ENCODE measurements around the gene CCDC12.

DNA sequence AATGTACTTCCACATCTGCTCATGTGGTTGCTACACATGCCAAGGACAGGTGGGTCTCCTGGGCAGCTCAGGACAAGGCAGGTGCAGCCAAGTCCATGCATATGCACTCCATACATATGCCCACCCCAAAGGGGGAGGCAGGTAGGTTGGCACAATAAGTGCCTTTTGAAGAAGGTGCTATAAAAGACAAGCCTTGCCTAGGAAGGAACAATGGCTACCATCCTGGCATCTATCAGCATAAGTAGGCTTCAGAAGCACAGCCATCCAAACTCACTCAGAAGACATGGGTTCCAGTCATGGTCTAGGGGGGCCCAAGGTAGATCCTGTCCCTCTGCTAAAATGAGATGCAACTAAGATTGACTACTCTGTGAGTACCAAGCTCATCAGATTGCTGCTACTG, 37.5 kb upstream of the CCDC12 start:
- TF ChIP-seq, protein P1, sequence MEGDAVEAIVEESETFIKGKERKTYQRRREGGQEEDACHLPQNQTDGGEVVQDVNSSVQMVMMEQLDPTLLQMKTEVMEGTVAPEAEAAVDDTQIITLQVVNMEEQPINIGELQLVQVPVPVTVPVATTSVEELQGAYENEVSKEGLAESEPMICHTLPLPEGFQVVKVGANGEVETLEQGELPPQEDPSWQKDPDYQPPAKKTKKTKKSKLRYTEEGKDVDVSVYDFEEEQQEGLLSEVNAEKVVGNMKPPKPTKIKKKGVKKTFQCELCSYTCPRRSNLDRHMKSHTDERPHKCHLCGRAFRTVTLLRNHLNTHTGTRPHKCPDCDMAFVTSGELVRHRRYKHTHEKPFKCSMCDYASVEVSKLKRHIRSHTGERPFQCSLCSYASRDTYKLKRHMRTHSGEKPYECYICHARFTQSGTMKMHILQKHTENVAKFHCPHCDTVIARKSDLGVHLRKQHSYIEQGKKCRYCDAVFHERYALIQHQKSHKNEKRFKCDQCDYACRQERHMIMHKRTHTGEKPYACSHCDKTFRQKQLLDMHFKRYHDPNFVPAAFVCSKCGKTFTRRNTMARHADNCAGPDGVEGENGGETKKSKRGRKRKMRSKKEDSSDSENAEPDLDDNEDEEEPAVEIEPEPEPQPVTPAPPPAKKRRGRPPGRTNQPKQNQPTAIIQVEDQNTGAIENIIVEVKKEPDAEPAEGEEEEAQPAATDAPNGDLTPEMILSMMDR (IDR thresholded peaks at IDR 0.05): no peak
- TF ChIP-seq POLR2A (IDR thresholded peaks at IDR 0.05): no peak

Data from lower leg skin (tissue), 3 donors.